ENCODE data around the gene IGFL4.

IGFL4 gene

GRCh38 chr19:46063201-46063600 is 22.4 kb upstream of the IGFL4 start:
- no peak overlapping the region for H3K4me3 ChIP-seq (ENCODE audit: extremely low read depth, insufficient read depth, low read length, poor library complexity, severe bottlenecking)
- peaks cover 3% of the 10 kb centered on the region for H3K4me1 ChIP-seq (ENCODE audit: control insufficient read depth, insufficient read depth, low read length, poor library complexity, severe bottlenecking)
- peaks cover 21% of the 10 kb centered on the region for H3K9me3 ChIP-seq (ENCODE audit: control insufficient read depth, low read length)
- no peak overlapping the region for H3K27ac ChIP-seq (ENCODE audit: low read depth, low read length, severe bottlenecking)
- 65 to 78% methylated on average over 3 of the region's 3 CpGs for WGBS, 2 experiments (ENCODE audit: insufficient coverage in 2 of 2)
- H3K36me3 ChIP-seq (ENCODE audit: control insufficient read depth, insufficient read depth, low read length): no peaks in the 10 kb centered on the region

GRCh38 chr19:46060012-46060411 is 19.2 kb upstream of the IGFL4 start:
- Histone ChIP-seq H3K4me3 (ENCODE audit: extremely low read depth, insufficient read depth, low read length, poor library complexity, severe bottlenecking) (no peak overlapping the region), H3K9me3 (ENCODE audit: control insufficient read depth, low read length) (peaks cover 21% of the 10 kb centered on the region), H3K36me3 (ENCODE audit: control insufficient read depth, insufficient read depth, low read length) (no peaks in the 10 kb centered on the region), H3K27ac (ENCODE audit: low read depth, low read length, severe bottlenecking) (no peak overlapping the region), H3K4me1 (ENCODE audit: control insufficient read depth, insufficient read depth, low read length, poor library complexity, severe bottlenecking) (no peaks in the 10 kb centered on the region)
- WGBS, 2 experiments (ENCODE audit: insufficient coverage in 2 of 2): 71 to 78% methylated on average over 2 of the region's 2 CpGs

- H3K4me1 ChIP-seq (ENCODE audit: control insufficient read depth, insufficient read depth, low read length, poor library complexity, severe bottlenecking): no peaks in the 10 kb centered on the region
- no peak overlapping the region for H3K4me3 ChIP-seq (ENCODE audit: extremely low read depth, insufficient read depth, low read length, poor library complexity, severe bottlenecking)
- peaks cover 21% of the 10 kb centered on the region for H3K9me3 ChIP-seq (ENCODE audit: control insufficient read depth, low read length)
- 88 to 90% methylated on average over 3 of the region's 3 CpGs for WGBS, 2 experiments (ENCODE audit: insufficient coverage in 2 of 2)
- no peak overlapping the region for H3K27ac ChIP-seq (ENCODE audit: low read depth, low read length, severe bottlenecking)
- no peaks in the 10 kb centered on the region for H3K36me3 ChIP-seq (ENCODE audit: control insufficient read depth, insufficient read depth, low read length)
Observed at GRCh38 chr19:46058778-46059177, 18.0 kb upstream of the IGFL4 start.

- WGBS, 2 experiments (ENCODE audit: insufficient coverage in 2 of 2): 68 to 72% methylated on average over 3 to 4 of the region's 4 CpGs
- H3K4me1 ChIP-seq (ENCODE audit: control insufficient read depth, insufficient read depth, low read length, poor library complexity, severe bottlenecking): no peaks in the 10 kb centered on the region
- no peak overlapping the region for H3K27ac ChIP-seq (ENCODE audit: low read depth, low read length, severe bottlenecking)
- H3K4me3 ChIP-seq (ENCODE audit: extremely low read depth, insufficient read depth, low read length, poor library complexity, severe bottlenecking): no peak overlapping the region
- H3K36me3 ChIP-seq (ENCODE audit: control insufficient read depth, insufficient read depth, low read length): no peaks in the 10 kb centered on the region
- H3K9me3 ChIP-seq (ENCODE audit: control insufficient read depth, low read length): peaks cover 16% of the 10 kb centered on the region
Observed at GRCh38 chr19:46056536-46056935, 15.7 kb upstream of the IGFL4 start.

GRCh38 chr19:46052896-46053295 is 12.1 kb upstream of the IGFL4 start:
- Histone ChIP-seq H3K4me3 (ENCODE audit: extremely low read depth, insufficient read depth, low read length, poor library complexity, severe bottlenecking) (no peak overlapping the region), H3K27ac (ENCODE audit: low read depth, low read length, severe bottlenecking) (no peak overlapping the region), H3K9me3 (ENCODE audit: control insufficient read depth, low read length) (no peaks in the 10 kb centered on the region), H3K36me3 (ENCODE audit: control insufficient read depth, insufficient read depth, low read length) (no peaks in the 10 kb centered on the region), H3K4me1 (ENCODE audit: control insufficient read depth, insufficient read depth, low read length, poor library complexity, severe bottlenecking) (no peaks in the 10 kb centered on the region)
- WGBS, 2 experiments (ENCODE audit: insufficient coverage in 2 of 2): 45 to 100% methylated on average over 1 to 2 of the region's 4 CpGs

- Histone ChIP-seq H3K9me3 (ENCODE audit: control insufficient read depth, low read length) (no peaks in the 10 kb centered on the region), H3K4me1 (ENCODE audit: control insufficient read depth, insufficient read depth, low read length, poor library complexity, severe bottlenecking) (no peaks in the 10 kb centered on the region), H3K27ac (ENCODE audit: low read depth, low read length, severe bottlenecking) (no peak overlapping the region), H3K4me3 (ENCODE audit: extremely low read depth, insufficient read depth, low read length, poor library complexity, severe bottlenecking) (no peak overlapping the region), H3K36me3 (ENCODE audit: control insufficient read depth, insufficient read depth, low read length) (no peaks in the 10 kb centered on the region)
- 66% methylated on average over 7 of the region's 7 CpGs for WGBS, 2 experiments (ENCODE audit: insufficient coverage in 2 of 2)
Observed at GRCh38 chr19:46049597-46049996, 8.8 kb upstream of the IGFL4 start.

- 86 to 100% methylated on average over 1 of the region's 1 CpG for WGBS, 2 experiments (ENCODE audit: insufficient coverage in 2 of 2)
- no peak overlapping the region for H3K27ac ChIP-seq (ENCODE audit: low read depth, low read length, severe bottlenecking)
- no peak overlapping the region for H3K4me3 ChIP-seq (ENCODE audit: extremely low read depth, insufficient read depth, low read length, poor library complexity, severe bottlenecking)
- no peaks in the 10 kb centered on the region for H3K4me1 ChIP-seq (ENCODE audit: control insufficient read depth, insufficient read depth, low read length, poor library complexity, severe bottlenecking)
- no peaks in the 10 kb centered on the region for H3K36me3 ChIP-seq (ENCODE audit: control insufficient read depth, insufficient read depth, low read length)
- peaks cover 4% of the 10 kb centered on the region for H3K9me3 ChIP-seq (ENCODE audit: control insufficient read depth, low read length)
Observed at GRCh38 chr19:46043519-46043918, 2.7 kb upstream of the IGFL4 start.

GRCh38 chr19:46042252-46042883 is 1.6 kb upstream of the IGFL4 start:
- Histone ChIP-seq H3K27ac (ENCODE audit: low read depth, low read length, severe bottlenecking) (no peak overlapping the region), H3K36me3 (ENCODE audit: control insufficient read depth, insufficient read depth, low read length) (no peaks in the 10 kb centered on the region), H3K4me1 (ENCODE audit: control insufficient read depth, insufficient read depth, low read length, poor library complexity, severe bottlenecking) (no peaks in the 10 kb centered on the region), H3K9me3 (ENCODE audit: control insufficient read depth, low read length) (peaks cover 6% of the 10 kb centered on the region), H3K4me3 (ENCODE audit: extremely low read depth, insufficient read depth, low read length, poor library complexity, severe bottlenecking) (no peak overlapping the region)
- WGBS, 2 experiments (ENCODE audit: insufficient coverage in 2 of 2): 100% methylated on average over 1 of the region's 5 CpGs; no CpG with 5 or more reads in 1 of the 2 experiments

GRCh38 chr19:46040125-46040524 is 677 bp downstream of the IGFL4 start:
- Histone ChIP-seq H3K27ac (ENCODE audit: low read depth, low read length, severe bottlenecking) (no peak overlapping the region), H3K4me3 (ENCODE audit: extremely low read depth, insufficient read depth, low read length, poor library complexity, severe bottlenecking) (no peak overlapping the region), H3K9me3 (ENCODE audit: control insufficient read depth, low read length) (peaks cover 9% of the 10 kb centered on the region), H3K4me1 (ENCODE audit: control insufficient read depth, insufficient read depth, low read length, poor library complexity, severe bottlenecking) (no peaks in the 10 kb centered on the region), H3K36me3 (ENCODE audit: control insufficient read depth, insufficient read depth, low read length) (no peaks in the 10 kb centered on the region)
- 84 to 87% methylated on average over 4 to 6 of the region's 6 CpGs for WGBS, 2 experiments (ENCODE audit: insufficient coverage in 2 of 2)

- H3K4me1 ChIP-seq (ENCODE audit: control insufficient read depth, insufficient read depth, low read length, poor library complexity, severe bottlenecking): no peaks in the 10 kb centered on the region
- H3K27ac ChIP-seq (ENCODE audit: low read depth, low read length, severe bottlenecking): no peak overlapping the region
- no peaks in the 10 kb centered on the region for H3K36me3 ChIP-seq (ENCODE audit: control insufficient read depth, insufficient read depth, low read length)
- peaks cover 5% of the 10 kb centered on the region for H3K9me3 ChIP-seq (ENCODE audit: control insufficient read depth, low read length)
- H3K4me3 ChIP-seq (ENCODE audit: extremely low read depth, insufficient read depth, low read length, poor library complexity, severe bottlenecking): no peak overlapping the region
- 80 to 100% methylated on average over 2 to 3 of the region's 3 CpGs for WGBS, 2 experiments (ENCODE audit: insufficient coverage in 2 of 2)
Observed at GRCh38 chr19:46036744-46037128, 4.1 kb downstream of the IGFL4 start.

GRCh38 chr19:46035986-46036743 is 4.6 kb downstream of the IGFL4 start:
- H3K27ac ChIP-seq (ENCODE audit: low read depth, low read length, severe bottlenecking): no peak overlapping the region
- no peaks in the 10 kb centered on the region for H3K36me3 ChIP-seq (ENCODE audit: control insufficient read depth, insufficient read depth, low read length)
- no peak overlapping the region for H3K4me3 ChIP-seq (ENCODE audit: extremely low read depth, insufficient read depth, low read length, poor library complexity, severe bottlenecking)
- no peaks in the 10 kb centered on the region for H3K4me1 ChIP-seq (ENCODE audit: control insufficient read depth, insufficient read depth, low read length, poor library complexity, severe bottlenecking)
- WGBS, 2 experiments (ENCODE audit: insufficient coverage in 2 of 2): 89 to 92% methylated on average over 13 of the region's 13 CpGs
- H3K9me3 ChIP-seq (ENCODE audit: control insufficient read depth, low read length): peaks cover 5% of the 10 kb centered on the region
